SU-DHL-6 (cell line): ENCODE measurements around the gene ADAM10.

ENCODE experiments used
- EZH2phosphoT487 ChIP-seq: fragments of 200-600 bp; sonication (generic), shearing (Covaris generic); conservative IDR thresholded peaks from 2 replicates; pipeline ENCODE4 v1.6.1; 2018; ENCODE audit warnings: mild to moderate bottlenecking, antibody characterized with exemption, low read length, moderate library complexity, mixed read lengths
- TF ChIP-seq, protein P1 (sequence below): fragments of 200-600 bp; sonication (generic); IDR thresholded peaks from one replicate; pipeline ENCODE4 v1.5.1; 2017; ENCODE audit warnings: antibody characterized with exemption, mild to moderate bottlenecking, low read length, moderate library complexity; ENCODE audit not compliant: insufficient read depth, poor library complexity, severe bottlenecking

DNA sequence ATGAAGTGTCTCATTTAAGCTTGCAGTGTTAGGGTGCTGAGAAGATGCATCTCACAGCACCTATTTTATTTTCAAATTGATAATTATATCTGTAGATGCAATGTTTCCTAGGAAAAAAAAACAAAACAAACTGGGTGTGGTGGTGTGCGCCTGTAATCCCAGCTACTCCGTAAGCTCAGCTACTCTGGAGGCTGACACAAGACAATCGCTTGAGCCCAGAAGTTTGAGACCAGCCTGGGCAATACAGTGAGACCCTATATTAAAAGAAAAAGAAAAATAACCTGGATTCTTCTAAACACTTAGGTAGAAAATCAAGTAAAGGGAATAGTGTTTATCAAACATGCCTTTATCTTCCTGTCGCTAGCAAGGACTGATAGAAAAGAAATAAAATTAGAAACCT is 23.5 kb upstream of the ADAM10 start:
- TF ChIP-seq, protein P1, sequence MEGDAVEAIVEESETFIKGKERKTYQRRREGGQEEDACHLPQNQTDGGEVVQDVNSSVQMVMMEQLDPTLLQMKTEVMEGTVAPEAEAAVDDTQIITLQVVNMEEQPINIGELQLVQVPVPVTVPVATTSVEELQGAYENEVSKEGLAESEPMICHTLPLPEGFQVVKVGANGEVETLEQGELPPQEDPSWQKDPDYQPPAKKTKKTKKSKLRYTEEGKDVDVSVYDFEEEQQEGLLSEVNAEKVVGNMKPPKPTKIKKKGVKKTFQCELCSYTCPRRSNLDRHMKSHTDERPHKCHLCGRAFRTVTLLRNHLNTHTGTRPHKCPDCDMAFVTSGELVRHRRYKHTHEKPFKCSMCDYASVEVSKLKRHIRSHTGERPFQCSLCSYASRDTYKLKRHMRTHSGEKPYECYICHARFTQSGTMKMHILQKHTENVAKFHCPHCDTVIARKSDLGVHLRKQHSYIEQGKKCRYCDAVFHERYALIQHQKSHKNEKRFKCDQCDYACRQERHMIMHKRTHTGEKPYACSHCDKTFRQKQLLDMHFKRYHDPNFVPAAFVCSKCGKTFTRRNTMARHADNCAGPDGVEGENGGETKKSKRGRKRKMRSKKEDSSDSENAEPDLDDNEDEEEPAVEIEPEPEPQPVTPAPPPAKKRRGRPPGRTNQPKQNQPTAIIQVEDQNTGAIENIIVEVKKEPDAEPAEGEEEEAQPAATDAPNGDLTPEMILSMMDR, result no peak
- TF ChIP-seq EZH2phosphoT487, result no peak
